Common myeloid progenitor, CD34-positive (primary cell): Measurements from ENCODE around the gene GPSM3.

Source experiments
- CTCF ChIA-PET: fragments of 350-600 bp; sonication (Branson Sonifier 250); formaldehyde crosslinking; loops from one replicate; lab custom pipeline; 2021; ENCODE audit warnings: antibody characterized with exemption; lab: Charles Lee
- POLR2A ChIA-PET: fragments of 350-600 bp; sonication (Branson Sonifier 250); formaldehyde crosslinking; loops from one replicate; lab custom pipeline; 2021; ENCODE audit warnings: antibody characterized with exemption; lab: Charles Lee
- DNase-seq, 3 donors: peaks; one replicate each; pipeline versions ENCODE4 v3.0.0 to v3.0.0-alpha.2; 2013
- H3K27ac ChIP-seq, 2 experiments: 1 replicate in 1 of 2; 2 replicates in 1 of 2; pipeline ENCODE4 v1.7.0; 2013; ENCODE audit warnings: inconsistent platforms in 2 of 2, low read length in 2 of 2, mild to moderate bottlenecking in 2 of 2, low read depth in 1 of 2, moderate library complexity in 1 of 2; ENCODE audit not compliant: severe bottlenecking in 2 of 2, insufficient read depth in 1 of 2, poor library complexity in 1 of 2
- H3K27me3 ChIP-seq, 5 experiments: replicated peaks in 2 of 5; 1 replicate in 3 of 5; 2 replicates in 2 of 5; pipeline versions ENCODE4 v1.6.1 to v1.7.0; 2013; ENCODE audit warnings: low read length in 4 of 5, mild to moderate bottlenecking in 2 of 5, moderate library complexity in 2 of 5, inconsistent platforms in 1 of 5; ENCODE audit not compliant: insufficient read depth in 5 of 5, control insufficient read depth in 4 of 5
- H3K36me3 ChIP-seq, 4 experiments: 1 replicate in 2 of 4; 2 replicates in 2 of 4; pipeline versions ENCODE4 v1.6.1 to v1.7.0; 2013; ENCODE audit warnings: low read length in 3 of 4, control low read depth in 1 of 4, mild to moderate bottlenecking in 1 of 4; ENCODE audit not compliant: control insufficient read depth in 4 of 4, insufficient read depth in 4 of 4
- H3K4me1 ChIP-seq, 4 experiments: 1 replicate in 3 of 4; 2 replicates in 1 of 4; pipeline versions ENCODE4 v1.6.1 to v1.7.1; 2013; ENCODE audit warnings: low read length in 3 of 4, mild to moderate bottlenecking in 3 of 4, control low read depth in 1 of 4, inconsistent platforms in 1 of 4, moderate library complexity in 1 of 4; ENCODE audit not compliant: control insufficient read depth in 4 of 4, insufficient read depth in 4 of 4; ENCODE audit errors: control extremely low read depth in 1 of 4
- H3K4me3 ChIP-seq, 7 experiments: 1 replicate in 4 of 7; 2 replicates in 3 of 7; pipeline versions ENCODE4 v1.5.1 to v1.7.0; 2013; ENCODE audit warnings: mild to moderate bottlenecking in 7 of 7, low read length in 6 of 7, moderate library complexity in 6 of 7, inconsistent platforms in 2 of 7, low read depth in 2 of 7, control low read depth in 1 of 7; ENCODE audit not compliant: insufficient read depth in 4 of 7, control insufficient read depth in 1 of 7; ENCODE audit errors: extremely low read depth in 1 of 7
- H3K9me3 ChIP-seq, 5 experiments: 1 replicate in 4 of 5; 2 replicates in 1 of 5; pipeline versions ENCODE4 v1.6.1 to v1.7.1; 2013; ENCODE audit warnings: low read length in 4 of 5, mild to moderate bottlenecking in 2 of 5, inconsistent platforms in 1 of 5, low read depth in 1 of 5, moderate library complexity in 1 of 5; ENCODE audit not compliant: control insufficient read depth in 4 of 5, insufficient read depth in 2 of 5; ENCODE audit errors: control extremely low read depth in 1 of 5
- WGBS: methylation state at CpG from one replicate; pipeline ENCODE4 v1.1.5; 2013; ENCODE audit not compliant: insufficient coverage; 5-methylcytosine and 5-hydroxymethylcytosine counted together

GPSM3 gene

DNA sequence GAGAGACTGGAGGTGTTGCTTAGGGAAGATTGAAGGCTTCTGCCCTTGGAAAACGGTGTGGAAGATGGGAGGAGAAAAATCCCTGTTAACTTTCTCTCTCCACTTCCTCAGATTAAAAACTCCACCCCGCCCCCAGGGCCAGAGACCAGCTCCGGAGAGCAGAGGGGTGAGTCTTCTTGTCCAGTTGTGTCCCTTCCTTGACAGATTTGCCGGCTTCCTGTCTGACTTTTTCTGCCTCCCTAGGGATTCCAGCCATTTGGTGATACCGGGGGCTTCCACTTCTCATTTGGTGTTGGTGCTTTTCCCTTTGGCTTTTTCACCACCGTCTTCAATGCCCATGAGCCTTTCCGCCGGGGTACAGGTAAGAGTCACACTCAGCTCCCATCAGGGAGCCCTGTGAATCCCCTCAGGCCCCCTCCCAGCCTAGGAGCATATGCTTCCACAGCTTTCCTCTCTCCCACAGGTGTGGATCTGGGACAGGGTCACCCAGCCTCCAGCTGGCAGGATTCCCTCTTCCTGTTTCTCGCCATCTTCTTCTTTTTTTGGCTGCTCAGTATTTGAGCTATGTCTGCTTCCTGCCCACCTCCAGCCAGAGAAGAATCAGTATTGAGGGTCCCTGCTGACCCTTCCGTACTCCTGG lies 12.6 kb downstream of the GPSM3 start:
- H3K27me3 ChIP-seq, result no peaks in the 10 kb centered on the region
- H3K36me3 ChIP-seq, result peaks cover 10 to 41% (median 31%) of the 10 kb centered on the region in 4 experiments
- ChIA-PET POLR2A (interaction anchor here (1.1 to 1.5 kb wide), 3 partner anchors 9 to 13 kb away, joined by 3 to 6 read pairs (median 5); partner anchors contain the start of genes GPSM3 and PBX2), CTCF (interaction anchor here (1.2 to 2.1 kb wide), 6 partner anchors 9 to 61 kb away, joined by 3 to 13 read pairs (median 6); partner anchors contain the start of gene GPSM3)
- H3K4me1 ChIP-seq, result peaks cover 21 to 47% (median 41%) of the 10 kb centered on the region in 4 experiments
- H3K27ac ChIP-seq, result no peak overlapping the region
- peak overlapping the region in 2 of 7 experiments; percentile 90 to 92 for H3K4me3 ChIP-seq
- WGBS, result 87% methylated on average over 9 of the region's 10 CpGs
- no peak for DNase-seq
- no peaks in the 10 kb centered on the region for H3K9me3 ChIP-seq

DNA sequence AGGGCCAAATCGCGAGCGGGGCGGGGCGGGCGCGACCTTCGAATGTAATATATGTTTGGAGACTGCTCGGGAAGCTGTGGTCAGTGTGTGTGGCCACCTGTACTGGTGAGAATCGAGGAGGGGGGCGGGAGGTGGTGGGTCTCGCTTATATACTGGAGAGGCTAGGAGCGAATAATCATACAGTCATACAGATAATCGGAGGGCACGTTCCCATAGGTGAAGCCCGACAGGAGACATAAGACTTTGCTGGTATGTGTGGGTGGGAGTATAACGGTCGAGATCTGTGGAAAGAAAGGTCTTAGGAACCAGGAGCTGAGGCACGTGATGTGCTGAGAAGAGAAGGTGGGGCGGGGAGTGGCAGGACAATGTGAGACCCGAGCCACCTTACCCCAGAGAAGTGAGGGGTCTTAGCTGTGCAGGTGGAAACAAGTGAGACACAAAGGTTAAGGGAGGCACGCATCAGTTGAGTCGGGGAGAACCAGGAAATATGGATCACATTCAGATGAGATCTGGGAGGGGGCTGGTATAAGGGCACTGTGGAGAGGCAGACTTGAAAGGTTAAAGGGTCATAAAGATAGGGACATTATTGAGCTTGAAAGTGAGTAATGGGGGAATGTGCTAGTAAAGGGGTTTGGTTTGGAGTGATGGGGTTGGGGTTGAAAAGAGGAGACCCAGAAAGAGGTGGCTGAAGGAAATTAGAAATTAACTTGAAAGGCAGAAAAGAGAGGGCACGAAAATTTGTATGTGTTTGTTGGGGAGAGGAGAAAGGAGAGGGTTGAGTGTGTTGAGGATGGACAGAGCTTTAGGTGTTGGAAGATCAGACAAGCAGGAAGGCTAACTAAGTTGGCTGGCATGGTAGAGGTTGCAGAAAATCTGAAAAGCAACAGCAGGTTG lies 13.6 kb downstream of the GPSM3 start:
- ChIA-PET CTCF (interaction anchor here (0.8 to 2.1 kb wide), 8 partner anchors 8 to 66 kb away, joined by 3 to 13 read pairs (median 4); partner anchors contain the start of gene GPSM3), POLR2A (interaction anchor here (0.9 to 1.5 kb wide), 4 partner anchors 10 to 221 kb away, joined by 3 to 6 read pairs (median 6); partner anchors contain the start of genes GPSM3 and PBX2)
- DNase-seq, result no peak
- no peaks in the 10 kb centered on the region for H3K9me3 ChIP-seq
- H3K27me3 ChIP-seq, result no peaks in the 10 kb centered on the region
- 5% methylated on average over 13 of the region's 24 CpGs for WGBS
- H3K4me1 ChIP-seq, result peaks cover 21 to 56% (median 44%) of the 10 kb centered on the region in 4 experiments
- peak overlapping the region; percentile 70 to 94 (median 90) for H3K4me3 ChIP-seq
- peak overlapping the region; percentile 88 to 95 for H3K27ac ChIP-seq
- H3K36me3 ChIP-seq, result peaks cover 5 to 38% (median 28%) of the 10 kb centered on the region in 4 experiments

GRCh38 chr6:32177788-32178546 lies 14.5 kb downstream of the GPSM3 start, which contains the start of gene RNF5:
Gene RNF5, plus strand, starts transcription at chr6:32178405. Its CDS starts 107 bp downstream, at chr6:32178512.
- H3K4me1 ChIP-seq, result peaks cover 21 to 63% (median 48%) of the 10 kb centered on the region in 4 experiments
- H3K27ac ChIP-seq, result peak within 1 kb of the TSS; percentile 93 to 95
- ChIA-PET POLR2A (interaction anchor here (0.6 to 2.1 kb wide), 5 partner anchors 15 to 220 kb away, joined by 3 to 6 read pairs (median 5); partner anchors contain the start of genes ATF6B and GPSM3), CTCF (interaction anchor here (0.8 to 1.7 kb wide), 6 partner anchors 9 to 49 kb away, joined by 3 to 13 read pairs (median 3); partner anchors contain the start of genes EGFL8 and GPSM3)
- 0% methylated on average over 21 of the region's 33 CpGs for WGBS
- peak; percentile 100 for DNase-seq
- H3K9me3 ChIP-seq, result no peaks in the 10 kb centered on the region
- peak within 1 kb of the TSS; percentile 70 to 94 (median 90) for H3K4me3 ChIP-seq
- H3K27me3 ChIP-seq, result no peaks in the 10 kb centered on the region
- peaks cover 3 to 30% (median 21%) of the 10 kb centered on the region in 4 experiments for H3K36me3 ChIP-seq

DNA sequence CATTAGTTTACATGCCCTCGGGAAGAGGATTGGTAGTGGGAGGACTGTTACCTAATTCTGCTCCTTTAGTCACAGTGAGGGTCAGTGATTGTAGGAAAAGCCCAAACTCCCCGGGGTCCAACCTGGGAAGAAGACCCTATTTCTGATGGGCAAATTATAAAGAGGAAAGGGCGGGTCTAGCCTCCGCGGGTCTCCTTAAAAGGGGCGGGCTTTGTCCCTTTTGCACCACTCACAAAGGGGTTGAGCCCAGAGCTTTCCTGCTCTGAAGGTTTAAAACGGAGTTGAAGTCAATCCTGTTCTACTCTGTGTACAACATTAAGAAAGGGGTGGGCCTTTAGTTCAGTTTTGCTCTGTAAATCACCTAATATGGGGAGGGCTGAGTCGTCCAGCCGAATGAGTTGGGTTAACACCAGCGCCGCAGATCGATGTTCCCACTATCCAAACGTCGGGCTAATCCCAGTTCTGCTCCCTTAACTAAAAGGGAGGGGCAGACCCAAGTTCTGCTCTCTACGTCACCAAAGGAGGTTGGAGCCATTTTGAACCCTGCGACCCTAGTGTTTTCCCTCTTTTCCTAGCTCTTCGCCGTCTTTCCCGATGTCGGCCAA lies 15.2 kb downstream of the GPSM3 start:
- CTCF ChIA-PET, result interaction anchor here (0.8 to 1.4 kb wide), 5 partner anchors 12 to 48 kb away, joined by 3 to 4 read pairs (median 3); partner anchors contain the start of genes EGFL8 and GPSM3
- Histone ChIP-seq H3K4me1 (peaks cover 21 to 61% (median 48%) of the 10 kb centered on the region in 4 experiments), H3K36me3 (peaks cover 3 to 24% (median 15%) of the 10 kb centered on the region in 4 experiments), H3K4me3 (peak overlapping the region; percentile 44 to 94 (median 83)), H3K27me3 (no peaks in the 10 kb centered on the region), H3K27ac (peak overlapping the region; percentile 93 to 95), H3K9me3 (no peaks in the 10 kb centered on the region)
- POLR2A ChIA-PET, result interaction anchor here (0.6 to 2.1 kb wide), 4 partner anchors 15 to 49 kb away, joined by 3 to 6 read pairs (median 4); partner anchors contain the start of genes ATF6B and GPSM3
- 0% methylated on average over 20 of the region's 20 CpGs for WGBS
- peak; percentile 62 to 75 (median 71) for DNase-seq

DNA sequence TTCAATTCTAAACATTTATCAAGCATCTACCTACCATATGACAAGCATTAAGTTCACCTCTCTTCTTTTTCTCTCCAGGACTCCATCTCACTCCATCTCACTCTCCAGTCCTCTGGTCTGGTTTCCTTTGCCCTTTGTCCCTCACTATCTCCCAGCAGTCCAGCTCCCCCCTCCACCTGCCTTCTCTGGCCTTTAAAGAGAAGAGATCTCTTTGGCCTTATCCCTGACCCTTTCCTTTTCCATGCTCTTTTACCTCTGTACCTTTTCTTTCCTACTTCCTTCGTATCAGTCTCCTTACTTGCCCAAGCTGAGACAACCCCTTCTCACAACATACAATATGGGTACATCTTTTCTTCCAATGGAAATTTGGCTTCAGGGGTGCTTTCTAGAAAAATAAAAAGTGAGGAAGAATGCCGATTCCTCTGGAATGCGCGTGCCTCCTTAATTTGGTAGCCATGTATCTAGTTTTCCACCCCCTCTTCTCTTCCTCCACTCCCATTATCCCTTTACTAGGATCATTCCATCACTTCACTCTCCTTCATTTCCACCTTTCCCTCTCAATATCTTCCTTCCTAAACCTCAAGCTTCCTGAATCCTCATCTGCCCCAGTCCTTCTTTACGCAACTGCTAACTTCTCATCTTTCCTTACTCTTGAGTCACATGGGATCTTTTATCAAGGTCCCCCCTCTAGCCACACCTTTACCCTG lies 15.8 kb downstream of the GPSM3 start:
- Histone ChIP-seq H3K27ac (peak overlapping the region; percentile 93 to 95), H3K36me3 (peaks cover 3 to 18% (median 13%) of the 10 kb centered on the region in 4 experiments), H3K9me3 (no peaks in the 10 kb centered on the region), H3K27me3 (no peaks in the 10 kb centered on the region), H3K4me3 (peak overlapping the region in 6 of 7 experiments; percentile 73 to 94 (median 84)), H3K4me1 (peaks cover 21 to 58% (median 48%) of the 10 kb centered on the region in 4 experiments)
- 73% methylated on average over 4 of the region's 5 CpGs for WGBS
- CTCF ChIA-PET, result interaction anchor here (0.8 to 1.4 kb wide), 5 partner anchors 12 to 47 kb away, joined by 3 to 4 read pairs (median 3); partner anchors contain the start of genes EGFL8 and GPSM3
- DNase-seq, result no peak
- POLR2A ChIA-PET, result interaction anchor here (2.1 kb wide), 1 partner anchor 19 kb away, joined by 6 read pairs; no protein-coding TSS in a partner anchor
